ENCODE results near the gene MOSPD2.

The MOSPD2 gene

GRCh38 chrX:14916017-14916674, 42.9 kb downstream of the MOSPD2 start:
- no peak for DNase-seq

GRCh38 chrX:14919407-14919806, 46.2 kb downstream of the MOSPD2 start:
- no peak for DNase-seq

GRCh38 chrX:14920196-14920595, 47.0 kb downstream of the MOSPD2 start:
- DNase-seq = no peak

DNA sequence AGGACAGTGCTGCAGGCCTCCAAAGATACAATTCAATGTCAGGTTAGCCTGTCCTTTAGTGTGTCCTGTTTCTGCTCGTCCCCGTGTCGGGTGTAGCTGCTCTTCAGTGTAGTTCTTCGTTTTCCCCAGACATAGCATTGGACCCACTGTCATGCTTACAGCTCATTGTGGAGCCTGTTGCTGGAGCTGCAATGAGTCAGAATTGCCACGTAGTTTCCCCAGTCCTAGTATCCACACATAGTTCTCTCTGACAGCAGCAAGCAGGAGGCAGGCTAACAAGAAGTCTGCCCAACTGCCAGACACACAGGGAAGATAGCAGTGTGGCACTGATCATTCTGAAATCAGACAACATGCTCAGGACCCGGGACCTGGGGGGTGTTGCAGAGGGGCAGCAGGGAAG, 49.2 kb downstream of the MOSPD2 start:
- no peak for DNase-seq

DNA sequence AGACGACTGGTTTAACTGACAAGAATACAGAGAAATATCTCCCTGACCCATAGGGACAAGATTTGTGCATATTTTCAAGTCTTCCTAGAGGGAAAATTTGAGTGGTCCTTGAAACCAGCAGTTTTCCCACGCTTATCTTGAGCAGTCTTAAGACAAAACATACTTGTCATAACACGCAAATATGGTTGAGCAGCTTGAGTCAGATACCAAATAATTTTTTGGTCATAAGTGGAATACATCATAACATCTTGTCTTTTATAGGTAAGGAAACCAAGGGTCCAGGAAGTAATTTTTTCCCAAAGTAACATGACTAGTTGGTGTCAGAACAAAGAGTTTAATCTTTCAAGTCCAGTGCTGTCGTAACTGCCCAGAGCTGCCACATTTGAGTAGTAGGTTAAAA, 50.5 kb downstream of the MOSPD2 start:
- DNase-seq = no peak

DNA sequence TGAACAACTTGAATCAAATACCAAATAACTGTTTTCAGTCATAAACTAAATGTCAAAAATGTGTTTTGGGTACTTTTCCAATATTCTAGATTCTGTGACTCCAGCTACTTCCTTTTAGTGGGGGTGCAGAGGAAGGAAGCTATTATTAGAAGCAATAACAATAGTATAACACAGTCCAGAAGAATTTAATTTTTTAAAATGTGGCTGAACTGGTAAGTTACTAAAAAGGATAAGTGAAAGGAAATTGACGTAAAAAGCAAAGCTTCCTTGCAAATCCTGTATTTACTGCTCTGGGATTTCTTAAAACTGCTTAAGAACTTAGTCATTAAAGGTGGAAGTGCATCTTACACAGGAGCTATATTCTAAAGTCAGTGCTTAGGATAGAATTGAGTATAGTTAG, 53.2 kb downstream of the MOSPD2 start:
- DNase-seq = no peak

GRCh38 chrX:14927401-14927800, 54.2 kb downstream of the MOSPD2 start:
- no peak for DNase-seq

DNA sequence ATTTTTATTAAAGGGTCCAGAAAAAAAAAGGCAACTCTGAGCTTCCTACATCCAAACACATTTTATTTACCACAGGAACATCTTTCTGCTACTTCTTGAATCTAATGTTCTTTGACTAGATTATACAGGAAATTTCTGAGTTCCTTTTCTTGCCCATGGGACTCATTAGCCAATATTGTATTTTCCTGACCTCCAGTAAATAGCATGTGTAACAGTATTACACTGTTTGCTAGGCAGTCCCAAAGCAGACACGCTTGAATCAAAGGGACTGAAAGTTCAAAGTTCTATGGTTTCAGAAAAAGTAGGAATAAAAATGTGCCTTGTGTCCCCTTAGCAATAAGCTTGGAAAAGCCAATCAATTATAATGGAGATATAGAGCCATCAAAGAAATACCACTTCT, 57.4 kb downstream of the MOSPD2 start:
- DNase-seq = no peak

DNA sequence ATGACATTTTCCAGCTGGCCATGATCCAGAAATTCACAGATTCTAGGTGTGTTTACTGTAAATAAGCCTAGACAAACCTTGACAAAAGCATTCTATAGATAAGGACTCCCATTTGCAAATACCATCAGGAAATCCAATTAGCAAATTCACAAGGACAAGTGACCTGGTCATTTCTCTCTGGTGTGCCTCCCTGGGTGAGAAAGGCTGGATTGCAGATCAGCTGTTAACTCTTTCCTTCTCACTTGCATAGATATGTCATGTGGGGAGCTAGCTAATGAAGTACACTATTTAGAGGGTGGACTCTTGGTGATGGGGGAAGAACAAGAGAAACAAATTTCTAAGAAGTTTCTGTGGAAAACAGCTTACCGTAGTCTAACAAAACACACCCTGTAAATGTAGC, 58.9 kb downstream of the MOSPD2 start:
- DNase-seq = no peak

GRCh38 chrX:14934423-14934822, 61.2 kb downstream of the MOSPD2 start:
- no peak for DNase-seq

GRCh38 chrX:14936561-14936960, 63.3 kb downstream of the MOSPD2 start:
- no peak for DNase-seq

DNA sequence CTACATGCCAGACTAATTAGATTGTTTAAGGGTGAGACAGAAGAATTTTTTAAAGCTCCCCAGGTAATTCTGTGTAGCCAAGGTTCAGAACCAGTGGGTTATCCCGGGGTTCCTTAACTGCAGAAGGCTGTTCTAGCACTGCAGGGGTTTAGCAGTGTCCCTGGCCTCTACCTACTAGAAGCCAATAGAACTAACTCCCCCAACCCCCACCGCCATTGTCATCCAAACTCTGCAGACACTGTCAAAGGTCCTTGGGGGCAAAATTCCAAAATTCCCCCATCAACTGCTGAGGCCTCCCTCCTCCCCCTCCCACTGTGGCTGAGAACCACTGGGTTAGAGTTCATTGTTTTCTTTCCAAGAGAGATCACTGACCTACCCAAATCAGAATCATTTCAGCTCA, 66.4 kb downstream of the MOSPD2 start:
- DNase-seq = no peak

- DNase-seq = no peak
Measured at GRCh38 chrX:14941301-14941700, 68.1 kb downstream of the MOSPD2 start.

- DNase-seq = no peak
Measured at GRCh38 chrX:14942341-14942740, 69.1 kb downstream of the MOSPD2 start.

GRCh38 chrX:14943962-14944361, 70.7 kb downstream of the MOSPD2 start:
- no peak for DNase-seq

DNA sequence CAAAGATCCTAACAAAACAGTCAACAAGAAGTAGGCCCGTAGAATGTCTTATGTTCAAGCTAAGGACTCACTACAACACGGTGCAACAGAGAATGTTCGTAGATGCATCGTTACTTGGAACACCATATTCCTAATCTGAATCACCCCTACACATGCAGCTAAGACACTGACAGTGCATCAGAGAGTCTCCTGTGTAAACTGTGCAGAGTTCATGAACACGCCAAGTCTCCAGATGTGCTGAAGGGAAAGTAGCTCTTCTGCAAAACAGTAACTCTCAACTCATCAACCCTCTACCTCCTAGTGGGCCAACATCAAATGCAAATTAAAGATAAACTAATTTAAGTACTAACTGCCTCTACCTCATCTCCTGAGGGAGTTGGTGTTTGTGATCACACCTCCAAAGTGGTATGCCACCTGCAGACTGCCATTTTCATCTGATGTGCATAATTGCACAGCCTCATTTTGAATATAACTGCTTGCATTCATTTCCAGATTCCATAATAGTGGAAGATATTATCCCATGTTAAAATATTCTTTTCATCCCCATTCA, 73.5 kb downstream of the MOSPD2 start:
- no peak for DNase-seq

GRCh38 chrX:14948691-14949090, 75.5 kb downstream of the MOSPD2 start:
- no peak for DNase-seq

DNA sequence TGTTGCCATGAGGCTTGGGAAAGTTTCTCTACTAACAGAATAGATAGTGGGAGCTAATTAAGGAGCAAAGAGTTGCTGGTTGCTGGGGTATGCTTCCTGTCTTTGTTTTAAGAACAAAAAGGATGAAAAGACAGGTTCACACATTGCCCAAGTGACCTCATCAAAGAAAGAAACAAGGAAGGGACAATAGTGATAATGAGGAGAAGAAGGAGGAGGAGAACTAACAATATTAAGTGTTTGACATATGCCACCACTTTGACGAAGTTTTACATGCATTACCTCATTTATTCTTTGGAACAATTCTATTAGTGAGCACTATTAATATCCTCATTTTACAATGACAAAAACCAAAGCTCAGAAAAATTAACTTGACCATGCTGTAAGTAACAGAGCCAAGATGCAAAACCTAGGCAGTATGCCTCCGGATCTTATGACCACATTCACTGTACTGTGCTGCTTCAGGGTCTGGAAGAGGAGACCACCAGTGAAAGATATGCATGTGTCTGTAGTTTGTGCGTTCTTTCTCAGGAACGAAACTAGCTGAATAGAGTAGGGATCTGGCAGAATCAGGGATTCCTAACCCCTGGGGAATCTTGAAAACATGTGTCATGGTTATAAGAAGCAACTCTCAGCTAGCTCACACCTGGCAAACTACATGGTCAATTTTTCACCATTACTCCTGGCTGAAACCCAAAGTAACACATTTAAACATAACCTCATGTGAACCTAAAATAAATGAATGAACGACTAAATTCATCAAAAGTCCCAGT, 83.8 kb downstream of the MOSPD2 start:
- no peak for DNase-seq

GRCh38 chrX:14963447-14964236, 90.4 kb downstream of the MOSPD2 start:
- no peak for DNase-seq

DNA sequence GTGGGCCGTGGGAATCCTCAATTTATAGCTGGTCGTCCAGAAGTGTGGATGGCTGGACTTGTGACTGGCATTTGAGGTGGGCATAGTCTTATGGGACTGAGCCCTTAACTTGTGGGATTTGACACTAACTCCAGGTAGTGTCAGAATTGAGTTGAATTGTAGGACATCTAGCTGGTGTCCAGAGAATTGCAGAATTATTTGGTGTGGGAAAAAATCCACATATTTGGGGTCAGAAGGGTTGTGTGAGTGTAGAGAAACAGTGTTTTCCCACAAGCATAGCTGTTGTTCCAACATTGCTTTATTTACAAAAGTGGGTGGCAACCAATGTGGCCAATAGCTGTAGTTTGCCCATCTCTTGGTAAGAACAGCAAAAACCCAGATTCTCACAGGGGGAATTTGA, 91.3 kb downstream of the MOSPD2 start:
- no peak for DNase-seq

All from CD4-positive, alpha-beta T cell treated with Interleukin-12 subunit alpha and Interleukin-12 subunit beta, for 1 hour (primary cell).